ENCODE measurements around the gene MMP24OS.

DNA sequence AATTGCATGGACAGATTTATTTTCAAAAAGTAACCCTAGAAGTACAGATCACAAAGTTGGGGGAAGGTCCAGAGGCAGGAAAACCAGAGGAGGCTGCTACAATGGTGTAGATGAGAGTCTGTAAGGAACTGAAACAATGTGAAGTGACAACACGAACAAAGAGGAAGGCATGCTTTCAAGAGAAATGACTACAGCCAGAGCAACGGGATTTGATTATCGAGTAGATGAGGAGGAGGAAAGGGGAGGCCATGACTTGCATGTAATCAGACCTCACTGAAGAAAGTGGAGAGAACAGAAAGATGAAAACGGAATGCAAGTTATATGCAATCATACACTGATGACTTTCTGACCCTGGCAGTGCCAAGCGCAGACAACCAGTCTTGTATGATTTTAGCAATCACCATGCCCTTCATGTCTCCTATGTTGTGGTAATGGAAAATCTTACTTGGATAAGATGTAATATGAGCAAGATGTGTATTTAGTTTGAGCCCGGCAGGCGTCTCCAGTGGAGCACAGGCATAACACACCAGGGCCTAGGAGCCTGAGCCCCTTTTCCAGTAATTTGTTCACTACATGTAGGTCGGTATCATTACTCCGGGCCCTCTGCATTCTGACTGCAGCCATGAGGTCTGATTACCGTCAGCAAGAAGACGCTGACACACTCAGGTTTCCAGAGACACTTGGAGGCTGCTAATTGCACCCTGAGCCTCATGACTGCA lies 48.3 kb upstream of the MMP24OS start:
- TF ChIP-seq CTCF (IDR thresholded peaks at IDR 0.05) = no peak
- no peak for TF ChIP-seq POLR2A (IDR thresholded peaks at IDR 0.05)
- TF ChIP-seq POLR2AphosphoS5 (IDR thresholded peaks at IDR 0.05) = peak; percentile 6 to 33 (median 14)
- no peak for TF ChIP-seq EP300 (IDR thresholded peaks at IDR 0.05)
